Measurements from ENCODE around the gene HGS.

The HGS gene

DNA sequence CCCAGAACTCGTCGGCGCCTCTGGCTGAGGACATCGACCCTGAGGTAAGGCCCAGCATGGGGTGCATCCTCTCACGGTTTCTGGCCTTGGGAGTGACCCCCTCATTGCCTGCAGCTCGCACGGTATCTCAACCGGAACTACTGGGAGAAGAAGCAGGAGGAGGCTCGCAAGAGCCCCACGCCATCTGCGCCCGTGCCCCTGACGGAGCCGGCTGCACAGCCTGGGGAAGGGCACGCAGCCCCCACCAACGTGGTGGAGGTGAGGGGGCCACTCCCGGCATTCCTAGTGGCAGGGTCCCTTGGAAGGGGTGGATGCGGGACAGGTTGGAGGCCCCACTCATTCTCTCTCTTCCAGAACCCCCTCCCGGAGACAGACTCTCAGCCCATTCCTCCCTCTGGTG, 11.0 kb downstream of the HGS start:
- no peaks in the 10 kb centered on the region for H3K27me3 ChIP-seq (replicated peaks)
- no peak overlapping the region for H3K27ac ChIP-seq
- in situ Hi-C loops (cut with HindIII; ENCODE audit: low pct_ligation_motif_present, low sequenced_read_pairs), result no loop called here
- DNase-seq, result no peak
- no peak overlapping the region for H3K4me3 ChIP-seq (ENCODE audit: low read depth, low read length)
- no peak for TF ChIP-seq CTCF (IDR thresholded peaks at IDR 0.05; ENCODE audit: low read depth, low read length, missing control alignments)
- H3K36me3 ChIP-seq (replicated peaks), result peaks cover 97% of the 10 kb centered on the region

- Histone ChIP-seq H3K27me3 (replicated peaks) (no peaks in the 10 kb centered on the region), H3K4me3 (ENCODE audit: low read depth, low read length) (no peak overlapping the region), H3K36me3 (replicated peaks) (peaks cover 97% of the 10 kb centered on the region), H3K27ac (no peak overlapping the region)
- DNase-seq, result no peak
- no peak for TF ChIP-seq CTCF (IDR thresholded peaks at IDR 0.05; ENCODE audit: low read depth, low read length, missing control alignments)
- in situ Hi-C loops (cut with HindIII; ENCODE audit: low pct_ligation_motif_present, low sequenced_read_pairs), result no loop called here
These were observed 11.4 kb downstream of the HGS start for GRCh38 chr17:81695211-81695610.

DNA sequence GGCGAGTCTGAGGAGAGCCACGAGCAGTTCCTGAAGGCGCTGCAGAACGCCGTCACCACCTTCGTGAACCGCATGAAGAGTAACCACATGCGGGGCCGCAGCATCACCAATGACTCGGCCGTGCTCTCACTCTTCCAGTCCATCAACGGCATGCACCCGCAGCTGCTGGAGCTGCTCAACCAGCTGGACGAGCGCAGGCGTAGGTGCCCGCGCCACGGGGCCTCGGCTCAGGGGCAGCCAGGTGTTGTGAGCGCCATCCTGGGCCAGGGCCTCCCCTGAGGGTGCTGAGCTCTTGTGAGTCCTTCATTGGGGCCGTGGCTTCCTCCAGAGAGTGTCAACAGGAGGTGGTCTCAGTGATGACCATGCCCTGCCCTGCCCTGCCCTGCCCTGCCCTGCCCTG, 12.0 kb downstream of the HGS start:
- Histone ChIP-seq H3K36me3 (replicated peaks) (peaks cover 93% of the 10 kb centered on the region), H3K4me3 (ENCODE audit: low read depth, low read length) (no peak overlapping the region), H3K27me3 (replicated peaks) (no peaks in the 10 kb centered on the region), H3K27ac (no peak overlapping the region)
- no peak for TF ChIP-seq CTCF (IDR thresholded peaks at IDR 0.05; ENCODE audit: low read depth, low read length, missing control alignments)
- in situ Hi-C loops (cut with HindIII; ENCODE audit: low pct_ligation_motif_present, low sequenced_read_pairs), result no loop called here
- no peak for DNase-seq

GRCh38 chr17:81696218-81696941, 12.6 kb downstream of the HGS start:
- in situ Hi-C loops (cut with HindIII; ENCODE audit: low pct_ligation_motif_present, low sequenced_read_pairs), result no loop called here
- TF ChIP-seq CTCF (IDR thresholded peaks at IDR 0.05; ENCODE audit: low read depth, low read length, missing control alignments), result no peak
- H3K27me3 ChIP-seq (replicated peaks), result no peaks in the 10 kb centered on the region
- peaks cover 93% of the 10 kb centered on the region for H3K36me3 ChIP-seq (replicated peaks)
- no peak for DNase-seq
- H3K4me3 ChIP-seq (ENCODE audit: low read depth, low read length), result no peak overlapping the region
- no peak overlapping the region for H3K27ac ChIP-seq

GRCh38 chr17:81697261-81698044, 13.6 kb downstream of the HGS start:
- no peak overlapping the region for H3K4me3 ChIP-seq (ENCODE audit: low read depth, low read length)
- in situ Hi-C loops (cut with HindIII; ENCODE audit: low pct_ligation_motif_present, low sequenced_read_pairs), result no loop called here
- H3K27me3 ChIP-seq (replicated peaks), result no peaks in the 10 kb centered on the region
- H3K36me3 ChIP-seq (replicated peaks), result peaks cover 87% of the 10 kb centered on the region
- no peak overlapping the region for H3K27ac ChIP-seq
- TF ChIP-seq CTCF (IDR thresholded peaks at IDR 0.05; ENCODE audit: low read depth, low read length, missing control alignments), result no peak
- no peak for DNase-seq
